MM.1S (cell line): ENCODE results near the gene UGCG.

Source experiments
- DNase-seq: peaks from one replicate; pipeline ENCODE4 v3.0.0-alpha.2; 2015
- H2AFZ ChIP-seq: fragments of 300-600 bp; sonication (generic); 2 replicates; pipeline ENCODE4 v1.6.0; 2016; ENCODE audit warnings: antibody characterized with exemption, low read length
- H3F3A ChIP-seq: fragments of 300-600 bp; sonication (generic); 2 replicates; pipeline ENCODE4 v1.6.1; 2016; ENCODE audit warnings: mild to moderate bottlenecking, antibody characterized with exemption, low read length, moderate library complexity, mixed read lengths; ENCODE audit not compliant: insufficient read depth
- H3K27ac ChIP-seq: fragments of 300-600 bp; sonication (generic); 2 replicates; pipeline ENCODE4 v1.5.1; 2016; ENCODE audit warnings: mild to moderate bottlenecking, low read length
- H3K27me3 ChIP-seq: fragments of 300-600 bp; sonication (generic); replicated peaks from 2 replicates; pipeline ENCODE4 v1.6.0; 2016; ENCODE audit warnings: low read length; ENCODE audit not compliant: insufficient read depth
- H3K36me3 ChIP-seq: fragments of 300-600 bp; sonication (generic); replicated peaks from 2 replicates; pipeline ENCODE4 v1.6.1; 2016; ENCODE audit warnings: mild to moderate bottlenecking, low read length, mixed read lengths; ENCODE audit not compliant: insufficient read depth
- H3K4me1 ChIP-seq: fragments of 300-600 bp; sonication (generic); 2 replicates; pipeline ENCODE4 v1.6.1; 2016; ENCODE audit warnings: low read length, mixed read lengths
- H3K4me2 ChIP-seq: fragments of 300-600 bp; sonication (generic); 2 replicates; pipeline ENCODE4 v1.6.0; 2016; ENCODE audit warnings: low read depth, low read length
- H3K4me3 ChIP-seq: fragments of 300-600 bp; sonication (generic); 2 replicates; pipeline ENCODE4 v1.5.1; 2016; ENCODE audit warnings: low read length, mixed read lengths
- H3K79me2 ChIP-seq: fragments of 300-600 bp; sonication (generic); 2 replicates; pipeline ENCODE4 v1.6.1; 2016; ENCODE audit warnings: mixed run types, low read length, mixed read lengths
- H3K9ac ChIP-seq: fragments of 300-600 bp; sonication (generic); 2 replicates; pipeline ENCODE4 v1.6.1; 2016; ENCODE audit warnings: low read length, mixed read lengths
- H3K9me2 ChIP-seq: fragments of 300-600 bp; sonication (generic); replicated peaks from 2 replicates; pipeline ENCODE4 v1.6.1; 2016; ENCODE audit warnings: mild to moderate bottlenecking, low read length, mixed read lengths; ENCODE audit not compliant: insufficient read depth
- H3K9me3 ChIP-seq: fragments of 300-600 bp; sonication (generic); replicated peaks from 2 replicates; pipeline ENCODE4 v1.6.1; 2016; ENCODE audit warnings: mild to moderate bottlenecking, low read length, mixed read lengths; ENCODE audit not compliant: insufficient read depth
- H4K20me1 ChIP-seq: fragments of 300-600 bp; sonication (generic); 2 replicates; pipeline ENCODE4 v1.6.1; 2016; ENCODE audit warnings: mild to moderate bottlenecking, low read length, moderate library complexity, mixed read lengths; ENCODE audit not compliant: insufficient read depth
- CTCF ChIP-seq: fragments of 300-600 bp; sonication (generic); IDR thresholded peaks from 2 replicates; pipeline ENCODE4 v1.5.1; 2016; ENCODE audit warnings: antibody characterized with exemption, low read length, mixed read lengths
- EZH2 ChIP-seq: fragments of 300-600 bp; sonication (generic); optimal IDR thresholded peaks from 2 replicates; pipeline ENCODE3; 2017; ENCODE audit warnings: low read depth, mild to moderate bottlenecking, antibody characterized with exemption, low read length, mixed read lengths
- EZH2phosphoT487 ChIP-seq: fragments of 300-600 bp; sonication (generic); IDR thresholded peaks from 2 replicates; pipeline ENCODE4 v1.6.1; 2018; ENCODE audit warnings: antibody characterized with exemption, low read length

UGCG gene

DNA sequence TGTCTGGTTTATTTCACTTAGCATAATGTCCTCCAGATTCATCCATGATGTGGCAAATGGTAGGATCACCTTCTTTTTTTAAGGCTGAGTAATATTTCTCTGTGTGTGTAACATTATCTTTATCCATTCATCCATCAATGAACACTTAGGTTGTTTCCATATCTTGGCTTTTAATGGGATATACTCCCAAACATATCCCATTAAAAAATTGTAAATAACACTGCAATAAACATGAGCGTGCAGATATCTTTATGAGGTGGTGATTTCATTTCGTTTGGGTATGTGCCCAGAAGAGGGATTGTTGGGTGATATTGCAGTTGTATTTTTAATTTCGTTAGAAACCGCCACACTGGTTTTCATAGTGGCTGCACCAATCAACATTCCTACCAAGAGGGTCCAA, 36.2 kb upstream of the UGCG start:
- TF ChIP-seq CTCF (no peak), EZH2 (no peak), EZH2phosphoT487 (no peak)
- Histone ChIP-seq H3K27me3 (no peaks in the 10 kb centered on the region), H3K9me3 (no peaks in the 10 kb centered on the region), H3F3A (no peaks in the 10 kb centered on the region), H3K4me1 (no peaks in the 10 kb centered on the region), H3K36me3 (no peaks in the 10 kb centered on the region), H2AFZ (no peak overlapping the region), H3K9me2 (no peaks in the 10 kb centered on the region), H3K9ac (no peak overlapping the region), H4K20me1 (no peaks in the 10 kb centered on the region), H3K27ac (no peak overlapping the region), H3K4me3 (no peak overlapping the region), H3K79me2 (no peaks in the 10 kb centered on the region), H3K4me2 (no peak overlapping the region)
- no peak for DNase-seq

DNA sequence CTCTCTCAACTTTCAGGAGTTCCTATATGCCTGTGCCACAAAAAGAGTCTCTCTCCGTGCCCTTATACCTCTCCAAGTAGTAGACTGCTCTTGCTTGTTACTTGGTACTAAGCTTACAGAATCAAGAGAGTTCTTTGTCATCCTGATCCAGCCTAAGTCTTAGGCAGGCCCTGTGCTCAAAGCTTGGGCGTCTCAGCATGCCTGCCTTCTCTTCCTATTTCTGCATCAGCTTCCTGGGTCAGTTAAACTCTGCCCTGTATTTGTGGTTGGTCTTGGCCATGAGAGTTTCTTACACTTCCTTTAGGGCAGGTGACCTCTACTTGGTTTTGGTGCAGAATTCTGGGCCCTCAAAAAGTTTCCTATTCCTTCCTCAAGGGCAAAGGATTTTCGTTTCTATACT, 33.0 kb upstream of the UGCG start:
- H3K79me2 ChIP-seq, result no peaks in the 10 kb centered on the region
- H3K9me3 ChIP-seq, result no peaks in the 10 kb centered on the region
- no peaks in the 10 kb centered on the region for H3K9me2 ChIP-seq
- H3K4me3 ChIP-seq, result no peak overlapping the region
- no peak for TF ChIP-seq EZH2
- H3K4me2 ChIP-seq, result no peak overlapping the region
- no peak overlapping the region for H2AFZ ChIP-seq
- no peak overlapping the region for H3K9ac ChIP-seq
- H3F3A ChIP-seq, result no peaks in the 10 kb centered on the region
- H3K27ac ChIP-seq, result no peak overlapping the region
- H3K36me3 ChIP-seq, result no peaks in the 10 kb centered on the region
- H3K4me1 ChIP-seq, result no peaks in the 10 kb centered on the region
- no peak for DNase-seq
- H3K27me3 ChIP-seq, result no peaks in the 10 kb centered on the region
- H4K20me1 ChIP-seq, result no peaks in the 10 kb centered on the region

- Histone ChIP-seq H3K36me3 (no peaks in the 10 kb centered on the region), H3K9ac (no peak overlapping the region), H4K20me1 (no peaks in the 10 kb centered on the region), H3K27ac (no peak overlapping the region), H3F3A (no peaks in the 10 kb centered on the region), H3K4me1 (no peaks in the 10 kb centered on the region), H3K9me3 (no peaks in the 10 kb centered on the region), H3K4me3 (no peak overlapping the region), H3K9me2 (no peaks in the 10 kb centered on the region), H3K4me2 (no peak overlapping the region), H3K27me3 (no peaks in the 10 kb centered on the region), H3K79me2 (no peaks in the 10 kb centered on the region), H2AFZ (no peak overlapping the region)
- no peak for DNase-seq
- TF ChIP-seq EZH2, result no peak
- no peak for TF ChIP-seq EZH2phosphoT487
- TF ChIP-seq CTCF, result no peak
Measured at GRCh38 chr9:111866976-111867375, 29.6 kb upstream of the UGCG start.

DNA sequence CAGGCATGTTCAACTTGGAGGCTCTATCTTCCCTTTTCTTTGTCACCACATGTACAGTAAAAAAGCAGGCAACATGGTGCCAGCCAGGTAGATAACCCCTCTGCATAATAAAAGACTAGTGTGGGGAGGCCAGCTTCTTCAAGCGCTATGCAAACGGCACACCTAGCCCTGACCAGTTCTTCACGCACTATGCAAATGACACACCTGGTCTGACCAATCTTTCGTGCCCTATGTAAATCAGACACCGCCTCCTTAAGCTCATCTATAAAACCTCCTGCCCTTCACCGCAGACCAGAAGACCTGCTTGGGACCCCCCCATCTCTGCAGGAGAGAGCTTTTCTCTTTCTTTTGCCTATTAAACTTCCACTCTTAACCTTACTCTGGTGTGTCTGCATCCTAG, 28.1 kb upstream of the UGCG start:
- Histone ChIP-seq H3K27me3 (no peaks in the 10 kb centered on the region), H4K20me1 (no peaks in the 10 kb centered on the region), H3K9me2 (no peaks in the 10 kb centered on the region), H3K27ac (no peak overlapping the region), H3K36me3 (no peaks in the 10 kb centered on the region), H3K4me1 (no peaks in the 10 kb centered on the region), H3K4me2 (no peak overlapping the region), H3F3A (no peaks in the 10 kb centered on the region), H2AFZ (no peak overlapping the region), H3K9ac (no peak overlapping the region), H3K4me3 (no peak overlapping the region), H3K9me3 (no peaks in the 10 kb centered on the region), H3K79me2 (no peaks in the 10 kb centered on the region)
- DNase-seq, result no peak
- no peak for TF ChIP-seq EZH2phosphoT487
- no peak for TF ChIP-seq EZH2
- no peak for TF ChIP-seq CTCF
